GM19043 (cell line): ENCODE measurements around the gene GPR63.

Experiments
- ATAC-seq: cut with Tn5 transposase; IDR thresholded peaks from one replicate; pipeline ENCODE4 v1.9.1; 2021; ENCODE audit warnings: low read depth; ENCODE audit not compliant: unreplicated experiment

Gene GPR63

GRCh38 chr6:96837081-96837971, at the start of gene GPR63:
Gene GPR63, minus strand, starts transcription at chr6:96837477. Its CDS starts 37,746 bp downstream, at chr6:96799731.
- ATAC-seq = peak; percentile 84

- ATAC-seq = no peak
These were observed 49.2 kb upstream of the GPR63 start for GRCh38 chr6:96886519-96886918.

DNA sequence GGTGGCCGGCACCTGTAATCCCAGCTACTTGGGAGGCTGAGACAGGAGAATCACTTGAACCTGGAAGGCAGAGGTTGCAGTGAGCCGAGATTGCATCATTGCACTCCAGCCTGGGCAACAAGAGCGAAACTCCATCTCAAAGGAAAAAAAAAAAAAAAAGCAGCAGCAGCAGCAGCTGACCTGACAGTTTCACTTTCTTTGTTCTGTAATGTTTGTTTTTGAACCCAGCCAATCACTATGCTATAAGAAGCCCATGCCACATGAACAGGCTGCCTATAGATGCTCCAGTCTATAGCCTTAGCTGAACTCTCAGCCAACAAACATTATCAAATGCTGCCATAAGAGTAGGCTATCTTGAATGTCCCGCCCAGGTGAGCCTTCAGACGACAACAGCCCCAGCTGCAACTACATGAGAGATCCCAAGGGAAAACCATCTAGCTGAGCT, 47.9 kb upstream of the GPR63 start:
- peak; percentile 90 for ATAC-seq

GRCh38 chr6:96878143-96878542, 40.9 kb upstream of the GPR63 start:
- no peak for ATAC-seq

- no peak for ATAC-seq
These were observed 39.7 kb upstream of the GPR63 start for GRCh38 chr6:96876886-96877545.

GRCh38 chr6:96872976-96873375, 35.7 kb upstream of the GPR63 start:
- ATAC-seq = no peak

GRCh38 chr6:96865055-96865405, 27.8 kb upstream of the GPR63 start:
- ATAC-seq = no peak

DNA sequence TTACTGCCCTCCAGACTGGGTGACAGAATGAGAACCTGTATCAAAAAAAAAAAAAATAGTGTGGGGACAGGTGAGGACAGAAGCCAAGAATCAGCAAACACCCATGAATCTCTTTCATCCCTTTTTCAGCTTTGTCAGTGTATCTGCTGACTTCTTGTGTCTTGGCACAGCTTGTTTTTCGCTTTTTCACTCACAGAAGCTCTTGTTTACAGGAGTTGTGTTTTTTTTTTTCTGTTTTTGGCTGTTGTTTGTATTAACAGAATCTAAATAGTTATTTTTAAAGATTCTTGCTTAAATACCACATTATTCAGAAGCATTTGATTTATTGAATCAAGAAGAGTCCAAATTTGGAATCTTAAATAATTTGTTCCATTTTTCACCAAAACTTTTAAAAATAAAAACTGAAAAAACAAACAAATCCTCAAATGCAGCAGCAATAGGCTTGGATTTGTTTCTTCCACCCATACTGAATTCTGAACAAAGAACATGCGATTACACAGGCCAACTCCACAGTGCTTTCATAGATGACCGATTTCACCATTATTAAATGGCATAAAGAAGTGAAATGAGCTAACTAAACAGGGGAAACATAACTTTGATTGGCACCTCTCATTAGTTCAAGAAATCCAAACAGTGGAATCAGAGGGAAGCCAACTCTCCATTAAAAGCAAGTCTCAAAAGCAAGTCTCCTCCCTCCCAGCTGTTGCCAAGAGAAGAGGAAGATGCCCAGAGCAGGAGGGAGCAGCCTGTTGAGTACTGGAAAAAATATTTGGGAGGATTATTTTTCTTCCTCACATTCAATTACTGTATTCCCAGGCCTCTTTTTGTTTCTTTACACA, 27.2 kb upstream of the GPR63 start:
- no peak for ATAC-seq

- ATAC-seq = no peak
These were observed 25.3 kb upstream of the GPR63 start for GRCh38 chr6:96862560-96862959.

GRCh38 chr6:96861588-96861987, 24.3 kb upstream of the GPR63 start:
- ATAC-seq = no peak

DNA sequence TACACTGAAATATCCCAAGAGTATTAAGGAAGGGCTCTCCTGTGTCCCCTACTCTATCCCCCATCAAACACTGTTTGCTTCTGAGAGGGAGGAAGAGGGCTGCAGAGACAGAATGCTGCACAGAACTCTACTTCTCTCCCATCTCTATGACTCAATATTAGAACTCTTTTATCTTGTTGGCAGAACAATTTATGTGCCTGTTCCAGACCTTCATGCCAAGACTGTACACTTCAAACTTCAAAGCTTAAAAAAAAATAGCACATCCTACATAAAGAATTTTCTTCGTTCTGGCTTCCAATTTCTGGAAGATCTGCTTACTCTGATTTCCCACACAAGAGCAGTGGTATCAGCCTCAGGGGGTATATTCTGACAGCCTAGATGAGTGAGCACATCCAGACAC, 19.6 kb upstream of the GPR63 start:
- no peak for ATAC-seq

GRCh38 chr6:96853083-96853482, 15.8 kb upstream of the GPR63 start:
- no peak for ATAC-seq

- no peak for ATAC-seq
These were observed 15.3 kb upstream of the GPR63 start for GRCh38 chr6:96852605-96853004.

- no peak for ATAC-seq
These were observed 14.6 kb upstream of the GPR63 start for GRCh38 chr6:96851858-96852257.

- ATAC-seq = no peak
These were observed 12.3 kb upstream of the GPR63 start for GRCh38 chr6:96849615-96850014.

GRCh38 chr6:96844530-96844929, 7.3 kb upstream of the GPR63 start:
- ATAC-seq = peak; percentile 73

DNA sequence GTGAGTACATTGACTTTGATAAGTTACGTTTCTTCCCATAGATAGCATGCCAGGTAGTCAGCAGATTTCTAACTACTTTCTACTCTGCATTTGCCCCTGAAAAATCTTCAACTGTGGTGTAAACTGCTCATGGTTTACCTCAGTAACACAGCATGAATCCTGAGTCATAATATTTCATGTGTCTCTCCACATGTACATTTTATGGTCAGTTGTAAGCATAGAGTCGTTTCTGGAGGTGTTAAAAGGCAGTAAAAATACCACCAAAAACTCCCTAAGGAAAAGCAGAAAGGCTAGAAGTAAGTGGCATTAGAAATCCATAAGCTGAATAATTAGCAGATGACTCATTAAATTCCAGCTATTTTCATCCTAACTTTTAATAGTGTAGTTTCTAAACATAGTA, 4.1 kb upstream of the GPR63 start:
- no peak for ATAC-seq

DNA sequence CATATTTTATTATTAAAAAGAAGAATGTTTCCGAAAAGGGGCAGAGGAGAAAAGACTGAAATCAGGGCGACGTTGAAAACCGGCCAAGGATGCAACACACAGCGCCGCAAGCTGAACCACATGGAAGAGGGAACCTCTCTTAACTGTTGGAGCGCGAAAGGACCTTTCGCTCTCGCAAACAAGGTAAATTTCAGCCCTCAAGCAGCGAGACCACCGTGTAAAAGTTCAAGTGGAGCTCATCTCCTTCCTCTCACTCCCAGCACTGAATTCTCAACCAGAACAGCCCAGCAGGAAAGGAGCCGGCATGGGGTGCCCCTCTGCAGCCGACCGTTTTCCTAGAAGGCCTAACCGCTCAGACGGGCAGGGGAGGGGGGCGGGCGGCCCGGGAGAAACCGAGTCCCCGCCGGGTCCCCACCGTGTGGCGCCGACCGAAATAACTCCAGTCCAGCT, 621 bp downstream of the GPR63 start:
- ATAC-seq = peak; percentile 15

- ATAC-seq = no peak
These were observed 3.2 kb downstream of the GPR63 start for GRCh38 chr6:96834070-96834469.

- ATAC-seq = no peak
These were observed 4.5 kb downstream of the GPR63 start for GRCh38 chr6:96832780-96833179.

- ATAC-seq = no peak
These were observed 10.4 kb downstream of the GPR63 start for GRCh38 chr6:96826865-96827264.
